ENCODE results near the gene APBB2. TPM values are rescaled to one million over a fixed set of nuclear protein-coding genes. Genes with fewer than 3 reads are reported as not detected.

APBB2 gene
- total and polyA plus RNA-seq, 8 donors = 42.5 to 94.8 (median 53.8) TPM

GRCh38 chr4:40782876-40783275 lies 431.5 kb downstream of the APBB2 start:
- Histone ChIP-seq H3K36me3 (no peaks in the 10 kb centered on the region), H3K27me3 (no peaks in the 10 kb centered on the region), H3K4me1 (no peaks in the 10 kb centered on the region), H3K4me3 (no peak overlapping the region), H3K9me3 (peaks cover 0 to 6% of the 10 kb centered on the region in 2 donors), H3K27ac (no peak overlapping the region)
- DNase-seq (no peak), ATAC-seq (no peak)
- intact Hi-C loops (cut with DNase I) = no loop called here
- TF ChIP-seq CTCF (IDR thresholded peaks at IDR 0.05) = no peak

- intact Hi-C loops (cut with DNase I) = no loop called here
- H3K9me3 ChIP-seq = peaks cover 0 to 8% of the 10 kb centered on the region in 2 donors
- TF ChIP-seq CTCF (IDR thresholded peaks at IDR 0.05) = no peak
- peaks cover 0 to 4% of the 10 kb centered on the region in 2 donors for H3K36me3 ChIP-seq
- no peaks in the 10 kb centered on the region for H3K27me3 ChIP-seq
- H3K4me3 ChIP-seq = no peak overlapping the region
- no peaks in the 10 kb centered on the region for H3K4me1 ChIP-seq
- ATAC-seq = no peak
- DNase-seq = no peak
- no peak overlapping the region for H3K27ac ChIP-seq
Measured at GRCh38 chr4:40778090-40778489, 436.3 kb downstream of the APBB2 start.

GRCh38 chr4:40769266-40769665 lies 445.1 kb downstream of the APBB2 start:
- ATAC-seq (no peak), DNase-seq (peak in 1 of 4 donors; percentile 9)
- Histone ChIP-seq H3K4me3 (no peak overlapping the region), H3K9me3 (no peaks in the 10 kb centered on the region), H3K4me1 (no peaks in the 10 kb centered on the region), H3K27me3 (no peaks in the 10 kb centered on the region), H3K36me3 (no peaks in the 10 kb centered on the region), H3K27ac (no peak overlapping the region)
- no peak for TF ChIP-seq CTCF (IDR thresholded peaks at IDR 0.05)
- intact Hi-C loops (cut with DNase I) = no loop called here

- intact Hi-C loops (cut with DNase I) = no loop called here
- Histone ChIP-seq H3K27ac (no peak overlapping the region), H3K4me3 (no peak overlapping the region), H3K27me3 (no peaks in the 10 kb centered on the region), H3K4me1 (peaks cover 0 to 5% of the 10 kb centered on the region in 2 donors), H3K9me3 (no peaks in the 10 kb centered on the region), H3K36me3 (no peaks in the 10 kb centered on the region)
- no peak for TF ChIP-seq CTCF (IDR thresholded peaks at IDR 0.05)
- no peak for ATAC-seq
- no peak for DNase-seq
Measured at GRCh38 chr4:40763228-40763716, 451.1 kb downstream of the APBB2 start.

Other genes starting within 250 kb of the APBB2 start
- 10 to 100 TPM; 26.5 to 31.6 TPM for gene UCHL1, start 42.4 kb upstream of the APBB2 start, total RNA-seq
- 10 to 100 TPM; 12.3 to 20.0 (median 13.5) TPM for gene UCHL1, start 42.4 kb upstream of the APBB2 start, polyA plus RNA-seq (ENCODE audit: insufficient read length in 6 of 6)